Fibroblast of lung (primary cell): ENCODE measurements around the gene SNAPC5. TPM values are rescaled to one million over a fixed set of nuclear protein-coding genes. Genes with fewer than 3 reads are reported as not detected.
A peak's percentile ranks its signal among the peaks of the same experiment; 100 is the strongest.

ENCODE experiments used
- DNase-seq, 2 donors: peaks; one replicate each; pipeline versions ENCODE4 v3.0.0 to v3.0.0-alpha.2; 2010; ENCODE audit warnings: low read depth in 2 of 2
- H2AFZ ChIP-seq: 2 replicates; pipeline ENCODE4 v1.5.1; 2012; ENCODE audit warnings: low read length, control low read depth, inconsistent platforms
- H3K27ac ChIP-seq: 2 replicates; pipeline ENCODE4 v1.5.1; 2011; ENCODE audit warnings: low read length, control low read depth; ENCODE audit not compliant: insufficient read depth
- H3K27me3 ChIP-seq: 2 replicates; pipeline ENCODE4 v1.5.1; 2011; ENCODE audit warnings: mild to moderate bottlenecking, low read length; ENCODE audit not compliant: control insufficient read depth, insufficient read depth
- H3K36me3 ChIP-seq: 2 replicates; pipeline ENCODE4 v1.5.1; 2011; ENCODE audit warnings: low read length; ENCODE audit not compliant: control insufficient read depth, insufficient read depth
- H3K4me1 ChIP-seq: 2 replicates; pipeline ENCODE4 v1.5.1; 2011; ENCODE audit warnings: low read length; ENCODE audit not compliant: control insufficient read depth, insufficient read depth; ENCODE audit errors: extremely low read depth
- H3K4me2 ChIP-seq: 2 replicates; pipeline ENCODE4 v1.5.1; 2011; ENCODE audit warnings: low read length, control low read depth; ENCODE audit not compliant: insufficient read depth; ENCODE audit errors: extremely low read depth
- H3K4me3 ChIP-seq, 4 experiments: fragments of 200-600 bp in 1 of 4; sonication (generic) in 1 of 4; replicated peaks in 1 of 4; 2 replicates each; pipeline ENCODE4 v1.5.1; 2011 to 2016; ENCODE audit warnings: low read length in 4 of 4, low read depth in 3 of 4, mild to moderate bottlenecking in 3 of 4, control low read depth in 2 of 4, inconsistent platforms in 1 of 4, mixed read lengths in 1 of 4; ENCODE audit not compliant: insufficient read depth in 1 of 4; ENCODE audit errors: control extremely low read depth in 1 of 4
- H3K79me2 ChIP-seq: 2 replicates; pipeline ENCODE4 v1.5.1; 2012; ENCODE audit warnings: mild to moderate bottlenecking, low read length, inconsistent platforms; ENCODE audit not compliant: control insufficient read depth, insufficient read depth
- H3K9ac ChIP-seq: 2 replicates; pipeline ENCODE4 v1.5.1; 2011; ENCODE audit warnings: mild to moderate bottlenecking, low read length, control low read depth; ENCODE audit not compliant: insufficient read depth
- H3K9me3 ChIP-seq: 2 replicates; pipeline ENCODE4 v1.5.1; 2012; ENCODE audit warnings: low read depth, low read length; ENCODE audit not compliant: control insufficient read depth, insufficient read depth
- H4K20me1 ChIP-seq: 2 replicates; pipeline ENCODE4 v1.5.1; 2011; ENCODE audit warnings: low read length; ENCODE audit not compliant: control insufficient read depth, insufficient read depth; ENCODE audit errors: extremely low read depth
- CTCF ChIP-seq, 2 donors: IDR thresholded peaks in 1 of 2; conservative IDR thresholded peaks in 1 of 2; 1 replicate in 1 of 2; 2 replicates in 1 of 2; pipeline ENCODE4 v1.5.1; 2011 to 2012; ENCODE audit warnings: low read length in 2 of 2, control low read depth in 1 of 2, inconsistent platforms in 1 of 2, low read depth in 1 of 2, mild to moderate bottlenecking in 1 of 2
- EZH2 ChIP-seq: IDR thresholded peaks from 2 replicates; pipeline ENCODE4 v1.5.1; 2012; ENCODE audit warnings: low read length, control low read depth, mild to moderate bottlenecking; ENCODE audit errors: missing control alignments
- polyA plus RNA-seq, 2 donors: library from polyadenylated mRNA; depleted of rRNA in 1 of 2; stranded (reverse) in 1 of 2; unstranded in 1 of 2; fragments of >200 nt; gene quantifications; 2 replicates each; pipeline ENCODE4 v1.2.1, GENCODE V29; 2011 to 2012; ENCODE audit warnings: missing spikeins in 1 of 2
- total RNA-seq: library from RNA; depleted of rRNA; stranded (reverse); fragments of >200 nt; gene quantifications from 2 replicates; pipeline ENCODE4 v1.2.1, GENCODE V29; 2014

SNAPC5 gene
- total and polyA plus RNA-seq, 2 donors (not counting 1 experiment from before 2014, with no cell fraction given): 28.6 to 40.3 TPM

GRCh38 chr15:66491846-66492245, 5.7 kb downstream of the SNAPC5 start:
- H3K27ac ChIP-seq: no peak overlapping the region
- H3K9me3 ChIP-seq: no peaks in the 10 kb centered on the region
- no peaks in the 10 kb centered on the region for H4K20me1 ChIP-seq
- no peak overlapping the region for H3K4me3 ChIP-seq
- peaks cover 12% of the 10 kb centered on the region for H3K36me3 ChIP-seq
- no peak overlapping the region for H2AFZ ChIP-seq
- no peak overlapping the region for H3K4me2 ChIP-seq
- no peak for DNase-seq
- no peak overlapping the region for H3K9ac ChIP-seq
- H3K4me1 ChIP-seq: peaks cover 1% of the 10 kb centered on the region
- H3K27me3 ChIP-seq: no peaks in the 10 kb centered on the region
- H3K79me2 ChIP-seq: peaks cover 3% of the 10 kb centered on the region
- TF ChIP-seq EZH2 (no peak), CTCF (conservative IDR thresholded peaks at IDR 0.05 in 1 of 2, IDR thresholded peaks at IDR 0.05 in 1 of 2; ENCODE audit: low read depth in 1 of 2, low read length in 2 of 2) (no peak)

DNA sequence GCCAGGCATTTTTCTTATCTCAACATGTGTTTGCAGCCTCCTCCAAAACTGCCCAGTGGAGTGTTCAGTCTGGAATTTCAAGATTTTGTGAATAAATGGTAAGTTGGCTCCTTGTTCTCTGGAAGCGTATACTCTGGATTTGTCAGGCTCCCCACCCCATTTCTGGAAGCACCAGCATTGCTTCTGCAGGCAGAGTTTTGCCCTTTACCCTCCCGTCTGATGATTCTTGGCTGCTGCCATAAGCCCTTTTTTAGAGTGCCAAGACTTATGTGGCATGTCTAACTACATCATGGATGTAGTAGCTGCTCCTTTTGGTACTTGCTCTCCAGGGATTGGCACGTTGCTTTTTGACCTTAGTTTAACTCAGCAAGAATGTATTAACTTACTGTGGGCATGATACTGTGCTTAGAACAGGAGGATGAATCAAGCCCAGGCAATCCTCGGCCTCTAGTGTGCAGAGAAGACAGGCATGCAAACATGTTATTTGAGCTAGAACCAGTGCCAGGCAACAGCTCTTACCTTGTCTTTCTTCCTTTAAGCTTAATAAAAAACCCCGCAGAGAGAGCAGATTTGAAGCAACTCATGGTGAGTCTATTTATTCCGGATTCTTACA, 8.3 kb downstream of the SNAPC5 start:
- no peak overlapping the region for H2AFZ ChIP-seq
- no peaks in the 10 kb centered on the region for H3K4me1 ChIP-seq
- H3K36me3 ChIP-seq: peaks cover 11% of the 10 kb centered on the region
- no peak overlapping the region for H3K9ac ChIP-seq
- H3K9me3 ChIP-seq: no peaks in the 10 kb centered on the region
- H3K27me3 ChIP-seq: no peaks in the 10 kb centered on the region
- TF ChIP-seq CTCF (conservative IDR thresholded peaks at IDR 0.05 in 1 of 2, IDR thresholded peaks at IDR 0.05 in 1 of 2; ENCODE audit: low read depth in 1 of 2, low read length in 2 of 2): no peak
- TF ChIP-seq EZH2: no peak
- no peak overlapping the region for H3K27ac ChIP-seq
- no peak overlapping the region for H3K4me2 ChIP-seq
- H3K79me2 ChIP-seq: no peaks in the 10 kb centered on the region
- no peaks in the 10 kb centered on the region for H4K20me1 ChIP-seq
- H3K4me3 ChIP-seq: no peak overlapping the region
- peak in 1 of 2 donors; percentile 17 for DNase-seq

- H3K36me3 ChIP-seq: peaks cover 11% of the 10 kb centered on the region
- H3K4me1 ChIP-seq: no peaks in the 10 kb centered on the region
- DNase-seq: no peak
- no peak overlapping the region for H3K4me3 ChIP-seq
- TF ChIP-seq EZH2 (no peak), CTCF (conservative IDR thresholded peaks at IDR 0.05 in 1 of 2, IDR thresholded peaks at IDR 0.05 in 1 of 2; ENCODE audit: low read depth in 1 of 2, low read length in 2 of 2) (no peak)
- H4K20me1 ChIP-seq: no peaks in the 10 kb centered on the region
- no peak overlapping the region for H3K27ac ChIP-seq
- H3K4me2 ChIP-seq: no peak overlapping the region
- H3K9ac ChIP-seq: no peak overlapping the region
- H2AFZ ChIP-seq: no peak overlapping the region
- no peaks in the 10 kb centered on the region for H3K27me3 ChIP-seq
- no peaks in the 10 kb centered on the region for H3K79me2 ChIP-seq
- H3K9me3 ChIP-seq: no peaks in the 10 kb centered on the region
Observed at GRCh38 chr15:66488525-66488924, 9.0 kb downstream of the SNAPC5 start.
